Measurements from ENCODE around the gene KCNK5. TPM values are rescaled to one million over a fixed set of nuclear protein-coding genes. Genes with fewer than 3 reads are reported as not detected.

KCNK5 gene
- total and polyA plus RNA-seq, 9 of the 15 experiments (the other 6 are each of a cell fraction or from before 2014, with no cell fraction given): 1.5 to 45.8 (median 25.8) TPM

- no peak for TF ChIP-seq BRCA1 (IDR thresholded peaks at IDR 0.05)
- TF ChIP-seq BRCA1 (CRISPR knock-in tag; IDR thresholded peaks at IDR 0.05): no peak
- peak; percentile 96 for TF ChIP-seq ESRRA (IDR thresholded peaks at IDR 0.05; ENCODE audit: borderline replicate concordance, low read depth)
- TF ChIP-seq, protein P1, sequence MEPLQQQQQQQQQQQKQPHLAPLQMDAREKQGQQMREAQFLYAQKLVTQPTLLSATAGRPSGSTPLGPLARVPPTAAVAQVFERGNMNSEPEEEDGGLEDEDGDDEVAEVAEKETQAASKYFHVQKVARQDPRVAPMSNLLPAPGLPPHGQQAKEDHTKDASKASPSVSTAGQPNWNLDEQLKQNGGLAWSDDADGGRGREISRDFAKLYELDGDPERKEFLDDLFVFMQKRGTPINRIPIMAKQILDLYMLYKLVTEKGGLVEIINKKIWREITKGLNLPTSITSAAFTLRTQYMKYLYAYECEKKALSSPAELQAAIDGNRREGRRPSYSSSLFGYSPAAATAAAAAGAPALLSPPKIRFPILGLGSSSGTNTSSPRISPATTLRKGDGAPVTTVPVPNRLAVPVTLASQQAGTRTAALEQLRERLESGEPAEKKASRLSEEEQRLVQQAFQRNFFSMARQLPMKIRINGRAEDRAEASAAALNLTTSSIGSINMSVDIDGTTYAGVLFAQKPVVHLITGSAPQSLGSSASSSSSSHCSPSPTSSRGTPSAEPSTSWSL (CRISPR knock-in tag; IDR thresholded peaks at IDR 0.05; ENCODE audit: borderline replicate concordance): no peak
- TF ChIP-seq, protein P2, sequence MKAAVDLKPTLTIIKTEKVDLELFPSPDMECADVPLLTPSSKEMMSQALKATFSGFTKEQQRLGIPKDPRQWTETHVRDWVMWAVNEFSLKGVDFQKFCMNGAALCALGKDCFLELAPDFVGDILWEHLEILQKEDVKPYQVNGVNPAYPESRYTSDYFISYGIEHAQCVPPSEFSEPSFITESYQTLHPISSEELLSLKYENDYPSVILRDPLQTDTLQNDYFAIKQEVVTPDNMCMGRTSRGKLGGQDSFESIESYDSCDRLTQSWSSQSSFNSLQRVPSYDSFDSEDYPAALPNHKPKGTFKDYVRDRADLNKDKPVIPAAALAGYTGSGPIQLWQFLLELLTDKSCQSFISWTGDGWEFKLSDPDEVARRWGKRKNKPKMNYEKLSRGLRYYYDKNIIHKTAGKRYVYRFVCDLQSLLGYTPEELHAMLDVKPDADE (conservative IDR thresholded peaks at IDR 0.05; ENCODE audit: control insufficient read depth, low read depth, low read length): 0 out of 2 replicates have a peak, but pooled peaks have one; percentile 27
- TF ChIP-seq TRIM24 (IDR thresholded peaks at IDR 0.05): peak in 1 of 2 experiments; percentile 13; a peak in 1 of 4 replicates
- TF ChIP-seq RUNX1 (IDR thresholded peaks at IDR 0.05; ENCODE audit: low read depth): no peak
- TF ChIP-seq, protein P3, sequence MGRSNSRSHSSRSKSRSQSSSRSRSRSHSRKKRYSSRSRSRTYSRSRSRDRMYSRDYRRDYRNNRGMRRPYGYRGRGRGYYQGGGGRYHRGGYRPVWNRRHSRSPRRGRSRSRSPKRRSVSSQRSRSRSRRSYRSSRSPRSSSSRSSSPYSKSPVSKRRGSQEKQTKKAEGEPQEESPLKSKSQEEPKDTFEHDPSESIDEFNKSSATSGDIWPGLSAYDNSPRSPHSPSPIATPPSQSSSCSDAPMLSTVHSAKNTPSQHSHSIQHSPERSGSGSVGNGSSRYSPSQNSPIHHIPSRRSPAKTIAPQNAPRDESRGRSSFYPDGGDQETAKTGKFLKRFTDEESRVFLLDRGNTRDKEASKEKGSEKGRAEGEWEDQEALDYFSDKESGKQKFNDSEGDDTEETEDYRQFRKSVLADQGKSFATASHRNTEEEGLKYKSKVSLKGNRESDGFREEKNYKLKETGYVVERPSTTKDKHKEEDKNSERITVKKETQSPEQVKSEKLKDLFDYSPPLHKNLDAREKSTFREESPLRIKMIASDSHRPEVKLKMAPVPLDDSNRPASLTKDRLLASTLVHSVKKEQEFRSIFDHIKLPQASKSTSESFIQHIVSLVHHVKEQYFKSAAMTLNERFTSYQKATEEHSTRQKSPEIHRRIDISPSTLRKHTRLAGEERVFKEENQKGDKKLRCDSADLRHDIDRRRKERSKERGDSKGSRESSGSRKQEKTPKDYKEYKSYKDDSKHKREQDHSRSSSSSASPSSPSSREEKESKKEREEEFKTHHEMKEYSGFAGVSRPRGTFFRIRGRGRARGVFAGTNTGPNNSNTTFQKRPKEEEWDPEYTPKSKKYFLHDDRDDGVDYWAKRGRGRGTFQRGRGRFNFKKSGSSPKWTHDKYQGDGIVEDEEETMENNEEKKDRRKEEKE (IDR thresholded peaks at IDR 0.05; ENCODE audit: borderline replicate concordance in 1 of 2, control insufficient read depth in 1 of 2, low read depth in 2 of 2, low read length in 1 of 2): no peak
- TF ChIP-seq NUFIP1 (IDR thresholded peaks at IDR 0.05; ENCODE audit: partially characterized antibody): no peak
- TF ChIP-seq ZNF583 (CRISPR knock-in tag; IDR thresholded peaks at IDR 0.05): no peak
- no peak for TF ChIP-seq ATF1 (CRISPR knock-in tag; IDR thresholded peaks at IDR 0.05)
- TF ChIP-seq ATF1 (tag; IDR thresholded peaks at IDR 0.05): peak; percentile 23; the same call in 1 of the 2 replicates
- no peak for TF ChIP-seq ZNF444 (CRISPR knock-in tag; IDR thresholded peaks at IDR 0.05)
- no peak for TF ChIP-seq CCNT2 (IDR thresholded peaks at IDR 0.05; ENCODE audit: borderline replicate concordance, extremely low read depth, insufficient read length, low read depth, low read length)
- TF ChIP-seq HNRNPK (IDR thresholded peaks at IDR 0.05; ENCODE audit: low read depth, low read length, poor library complexity, severe bottlenecking): no peak
- no peak for TF ChIP-seq ZNF696 (CRISPR knock-in tag; conservative IDR thresholded peaks at IDR 0.05)
- TF ChIP-seq FOXJ2 (tag; IDR thresholded peaks at IDR 0.05): no peak
- no peak for TF ChIP-seq HDAC3 (IDR thresholded peaks at IDR 0.05; ENCODE audit: borderline replicate concordance, partially characterized antibody)
- TF ChIP-seq U2AF2 (optimal IDR thresholded peaks at IDR 0.05; ENCODE audit: low read depth, low read length): no peak
- TF ChIP-seq JUND (IDR thresholded peaks at IDR 0.05; ENCODE audit: borderline replicate concordance, low read depth, low read length): peak; percentile 62; the same call in 1 of the 2 replicates
- peak; percentile 64; the same call in 2 of the 3 replicates for TF ChIP-seq JUND (tag; IDR thresholded peaks at IDR 0.05; ENCODE audit: borderline replicate concordance, low read depth, low read length)
- TF ChIP-seq MAFK (IDR thresholded peaks at IDR 0.05; ENCODE audit: low read length): peak; percentile 100
- TF ChIP-seq RB1 (IDR thresholded peaks at IDR 0.05; ENCODE audit: low read depth): 0 out of 2 replicates have a peak, but pooled peaks have one; percentile 14
- TF ChIP-seq NCOA6 (IDR thresholded peaks at IDR 0.05): no peak
- TF ChIP-seq ETV1 (tag; conservative IDR thresholded peaks at IDR 0.05; ENCODE audit: low read depth): peak; percentile 61
Observed at GRCh38 chr6:39206250-39206721, 23.0 kb downstream of the KCNK5 start (continued).
